Measurements from ENCODE around the gene AK8.

AK8 gene

DNA sequence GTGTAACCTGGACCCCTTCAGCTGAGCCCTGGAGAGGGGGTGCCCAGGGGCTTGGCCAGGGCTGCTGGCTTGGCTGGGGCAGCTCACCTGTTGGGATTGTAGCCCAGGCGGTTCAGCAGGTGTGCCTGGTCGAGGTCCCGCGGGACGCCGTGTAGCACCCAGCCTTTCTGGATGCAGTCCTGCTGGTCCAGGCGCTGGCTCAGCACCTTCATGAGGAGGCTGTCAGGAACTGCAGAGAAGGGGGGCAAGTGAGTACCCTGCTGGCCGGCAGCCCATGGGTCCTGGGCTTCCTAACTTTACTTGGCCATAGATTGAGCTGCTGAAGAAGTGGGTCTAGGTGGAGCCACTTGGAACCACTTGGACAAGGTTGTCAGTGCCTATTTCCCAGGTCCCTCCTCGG is 85.5 kb downstream of the AK8 start:
- peaks cover 7% of the 10 kb centered on the region for H3K27me3 ChIP-seq (ENCODE audit: insufficient read depth, low read depth)
- H3K79me2 ChIP-seq (ENCODE audit: insufficient read depth, low read depth), result no peaks in the 10 kb centered on the region
- H3K4me1 ChIP-seq (ENCODE audit: low read depth, poor library complexity, severe bottlenecking), result no peaks in the 10 kb centered on the region
- H2AFZ ChIP-seq (ENCODE audit: low read depth), result no peak overlapping the region
- no peak overlapping the region for H3K27ac ChIP-seq
- H3K4me2 ChIP-seq, result no peak overlapping the region
- no peak overlapping the region for H3K9ac ChIP-seq
- no peaks in the 10 kb centered on the region for H4K20me1 ChIP-seq (ENCODE audit: insufficient read depth)
- no peaks in the 10 kb centered on the region for H3K36me3 ChIP-seq (ENCODE audit: insufficient read depth)
- TF ChIP-seq, protein P1, sequence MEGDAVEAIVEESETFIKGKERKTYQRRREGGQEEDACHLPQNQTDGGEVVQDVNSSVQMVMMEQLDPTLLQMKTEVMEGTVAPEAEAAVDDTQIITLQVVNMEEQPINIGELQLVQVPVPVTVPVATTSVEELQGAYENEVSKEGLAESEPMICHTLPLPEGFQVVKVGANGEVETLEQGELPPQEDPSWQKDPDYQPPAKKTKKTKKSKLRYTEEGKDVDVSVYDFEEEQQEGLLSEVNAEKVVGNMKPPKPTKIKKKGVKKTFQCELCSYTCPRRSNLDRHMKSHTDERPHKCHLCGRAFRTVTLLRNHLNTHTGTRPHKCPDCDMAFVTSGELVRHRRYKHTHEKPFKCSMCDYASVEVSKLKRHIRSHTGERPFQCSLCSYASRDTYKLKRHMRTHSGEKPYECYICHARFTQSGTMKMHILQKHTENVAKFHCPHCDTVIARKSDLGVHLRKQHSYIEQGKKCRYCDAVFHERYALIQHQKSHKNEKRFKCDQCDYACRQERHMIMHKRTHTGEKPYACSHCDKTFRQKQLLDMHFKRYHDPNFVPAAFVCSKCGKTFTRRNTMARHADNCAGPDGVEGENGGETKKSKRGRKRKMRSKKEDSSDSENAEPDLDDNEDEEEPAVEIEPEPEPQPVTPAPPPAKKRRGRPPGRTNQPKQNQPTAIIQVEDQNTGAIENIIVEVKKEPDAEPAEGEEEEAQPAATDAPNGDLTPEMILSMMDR (conservative IDR thresholded peaks at IDR 0.05; ENCODE audit: low read depth, low read length), result no peak
- H3K4me3 ChIP-seq (IDR thresholded peaks at IDR 0.05; ENCODE audit: insufficient read depth, low read depth, low read length), result no peak overlapping the region

DNA sequence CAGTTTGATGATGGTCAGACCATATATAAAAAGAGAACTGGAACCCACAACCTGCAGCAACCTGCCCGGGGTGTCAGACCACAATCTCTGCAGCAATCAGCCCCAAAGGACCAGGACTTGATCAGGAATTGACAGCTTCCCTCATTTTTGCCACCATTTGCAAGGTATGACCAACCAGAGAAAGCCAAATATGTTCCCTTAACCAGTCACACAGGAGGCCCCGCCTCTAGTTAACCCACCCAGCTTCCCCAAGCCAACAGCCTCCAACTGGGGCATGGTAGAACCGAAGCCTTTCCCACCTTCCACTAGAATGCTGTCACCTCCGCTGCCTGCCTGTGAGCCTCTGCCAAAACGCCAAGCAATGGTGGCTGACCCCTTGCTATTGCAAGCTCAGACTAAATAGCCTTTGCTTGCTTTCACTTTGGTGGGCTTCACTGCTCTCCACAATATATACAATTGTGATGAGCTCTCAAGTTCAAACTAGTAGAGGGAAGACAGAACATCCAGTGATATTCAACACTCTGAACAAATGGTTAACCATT is 86.3 kb downstream of the AK8 start:
- Histone ChIP-seq H4K20me1 (ENCODE audit: insufficient read depth) (no peaks in the 10 kb centered on the region), H3K4me3 (IDR thresholded peaks at IDR 0.05; ENCODE audit: insufficient read depth, low read depth, low read length) (no peak overlapping the region), H3K79me2 (ENCODE audit: insufficient read depth, low read depth) (no peaks in the 10 kb centered on the region), H3K4me2 (no peak overlapping the region), H3K4me1 (ENCODE audit: low read depth, poor library complexity, severe bottlenecking) (no peaks in the 10 kb centered on the region), H3K27me3 (ENCODE audit: insufficient read depth, low read depth) (peaks cover 7% of the 10 kb centered on the region), H3K9ac (no peak overlapping the region), H3K36me3 (ENCODE audit: insufficient read depth) (no peaks in the 10 kb centered on the region), H2AFZ (ENCODE audit: low read depth) (no peak overlapping the region), H3K27ac (no peak overlapping the region)
- TF ChIP-seq, protein P1 (conservative IDR thresholded peaks at IDR 0.05; ENCODE audit: low read depth, low read length), result no peak

DNA sequence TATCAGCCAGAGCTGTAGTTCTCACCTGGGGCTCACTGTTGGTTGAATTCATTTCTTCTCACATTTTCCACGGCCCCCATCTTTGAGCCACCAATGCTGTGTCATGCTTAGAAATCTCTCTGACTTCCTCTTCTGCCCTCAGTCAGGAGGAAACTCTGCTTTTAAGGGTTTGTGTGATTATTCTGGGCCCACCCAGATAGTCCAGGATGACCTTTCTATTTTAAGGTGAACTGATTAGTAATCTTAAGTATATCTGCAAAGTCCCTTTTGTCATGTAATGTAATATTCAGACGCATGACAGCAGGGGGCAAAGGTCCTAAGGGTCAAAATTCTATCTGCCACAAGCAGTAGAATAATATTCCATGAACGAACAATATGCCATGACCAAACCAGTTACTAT is 88.4 kb downstream of the AK8 start:
- H4K20me1 ChIP-seq (ENCODE audit: insufficient read depth), result no peaks in the 10 kb centered on the region
- H2AFZ ChIP-seq (ENCODE audit: low read depth), result no peak overlapping the region
- no peak overlapping the region for H3K27ac ChIP-seq
- H3K4me3 ChIP-seq (IDR thresholded peaks at IDR 0.05; ENCODE audit: insufficient read depth, low read depth, low read length), result no peak overlapping the region
- TF ChIP-seq, protein P1 (conservative IDR thresholded peaks at IDR 0.05; ENCODE audit: low read depth, low read length), result no peak
- H3K36me3 ChIP-seq (ENCODE audit: insufficient read depth), result no peaks in the 10 kb centered on the region
- no peak overlapping the region for H3K4me2 ChIP-seq
- peaks cover 5% of the 10 kb centered on the region for H3K27me3 ChIP-seq (ENCODE audit: insufficient read depth, low read depth)
- H3K4me1 ChIP-seq (ENCODE audit: low read depth, poor library complexity, severe bottlenecking), result no peaks in the 10 kb centered on the region
- H3K9ac ChIP-seq, result no peak overlapping the region
- no peaks in the 10 kb centered on the region for H3K79me2 ChIP-seq (ENCODE audit: insufficient read depth, low read depth)

DNA sequence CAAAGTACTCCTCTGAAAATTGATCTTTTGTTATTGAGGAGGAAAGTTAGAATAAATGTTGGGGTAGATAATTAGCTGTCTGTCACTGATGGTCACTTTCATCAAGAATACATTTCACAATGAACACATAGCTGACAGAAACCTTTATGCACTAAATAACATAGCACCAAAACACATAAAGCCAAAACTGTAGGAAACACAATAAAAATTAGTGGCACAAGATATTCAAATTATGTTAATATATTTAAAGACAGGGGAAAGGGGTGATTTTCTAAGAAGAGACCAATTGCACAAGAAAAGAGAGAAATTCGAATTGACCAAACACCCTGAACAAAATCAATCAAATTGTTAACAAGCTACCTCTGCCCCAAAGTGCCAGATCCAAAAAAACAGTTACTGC is 89.7 kb downstream of the AK8 start:
- H3K27ac ChIP-seq, result no peak overlapping the region

More for the DNA sequence above, 89.7 kb downstream of the AK8 start:
- no peak overlapping the region for H2AFZ ChIP-seq (ENCODE audit: low read depth)
- no peaks in the 10 kb centered on the region for H4K20me1 ChIP-seq (ENCODE audit: insufficient read depth)
- TF ChIP-seq, protein P1 (conservative IDR thresholded peaks at IDR 0.05; ENCODE audit: low read depth, low read length), result no peak
- H3K36me3 ChIP-seq (ENCODE audit: insufficient read depth), result no peaks in the 10 kb centered on the region
- no peak overlapping the region for H3K4me2 ChIP-seq
- H3K27me3 ChIP-seq (ENCODE audit: insufficient read depth, low read depth), result peaks cover 7% of the 10 kb centered on the region; the same call in 1 of the 2 replicates
- H3K4me1 ChIP-seq (ENCODE audit: low read depth, poor library complexity, severe bottlenecking), result no peaks in the 10 kb centered on the region
- H3K9ac ChIP-seq, result no peak overlapping the region
- H3K4me3 ChIP-seq (IDR thresholded peaks at IDR 0.05; ENCODE audit: insufficient read depth, low read depth, low read length), result no peak overlapping the region
- no peaks in the 10 kb centered on the region for H3K79me2 ChIP-seq (ENCODE audit: insufficient read depth, low read depth)
